ENCODE measurements around the gene CCDC54. TPM values are rescaled to one million over a fixed set of nuclear protein-coding genes. Genes with fewer than 3 reads are reported as not detected.
"Not testable (repeated sequence)": the region's sequence is repeated elsewhere in the genome, so short reads cannot be mapped to it uniquely, and the experiment has no call there.

The CCDC54 gene
- total RNA-seq (2021; fragmentation: NEBNext Ultra II Directional; extraction: Animal tissue kit (Norgen Biotek cat#: 25700)): not detected
- long read RNA-seq: 0 reads

- no peaks in the 10 kb centered on the region for H3K36me3 Mint-ChIP-seq (ENCODE audit: low read depth)
- H3K27me3 Mint-ChIP-seq (ENCODE audit: insufficient read depth): peaks cover 7% of the 10 kb centered on the region
- no peak for TF ChIP-seq CTCF (IDR thresholded peaks at IDR 0.05)
- no peak within 1 kb of the TSS for H3K27ac Mint-ChIP-seq
- DNase-seq: peak; percentile 2
- H3K9me3 Mint-ChIP-seq: no peaks in the 10 kb centered on the region
- no peak within 1 kb of the TSS for H3K4me3 Mint-ChIP-seq
- peaks cover 7% of the 10 kb centered on the region for H3K4me1 Mint-ChIP-seq (ENCODE audit: low read depth)
These were observed at the start of gene CCDC54 for GRCh38 chr3:107377151-107377550. Gene CCDC54, plus strand, starts transcription at chr3:107377439. Its CDS starts 149 bp downstream, at chr3:107377588.

- TF ChIP-seq CTCF (IDR thresholded peaks at IDR 0.05): no peak
- no peaks in the 10 kb centered on the region for H3K4me1 Mint-ChIP-seq (ENCODE audit: low read depth)
- peaks cover 21% of the 10 kb centered on the region for H3K27me3 Mint-ChIP-seq (ENCODE audit: insufficient read depth)
- no peaks in the 10 kb centered on the region for H3K36me3 Mint-ChIP-seq (ENCODE audit: low read depth)
- no peak for DNase-seq
- no peak overlapping the region for H3K4me3 Mint-ChIP-seq
- H3K9me3 Mint-ChIP-seq: no peaks in the 10 kb centered on the region
- H3K27ac Mint-ChIP-seq: no peak overlapping the region
These were observed 49.2 kb upstream of the CCDC54 start for GRCh38 chr3:107328069-107328468.

GRCh38 chr3:107329088-107329487 lies 48.2 kb upstream of the CCDC54 start:
- no peak for TF ChIP-seq CTCF (IDR thresholded peaks at IDR 0.05)
- no peak overlapping the region for H3K27ac Mint-ChIP-seq
- H3K4me3 Mint-ChIP-seq: no peak overlapping the region
- no peaks in the 10 kb centered on the region for H3K9me3 Mint-ChIP-seq
- peaks cover 21% of the 10 kb centered on the region for H3K27me3 Mint-ChIP-seq (ENCODE audit: insufficient read depth)
- no peaks in the 10 kb centered on the region for H3K4me1 Mint-ChIP-seq (ENCODE audit: low read depth)
- DNase-seq: no peak
- no peaks in the 10 kb centered on the region for H3K36me3 Mint-ChIP-seq (ENCODE audit: low read depth)

- not testable (repeated sequence) for DNase-seq; H3K4me3 Mint-ChIP-seq; H3K27ac Mint-ChIP-seq; H3K4me1 Mint-ChIP-seq (ENCODE audit: low read depth); H3K9me3 Mint-ChIP-seq; H3K36me3 Mint-ChIP-seq (ENCODE audit: low read depth); H3K27me3 Mint-ChIP-seq (ENCODE audit: insufficient read depth)
These were observed 37.5 kb upstream of the CCDC54 start for GRCh38 chr3:107339690-107340089.

- Mint-ChIP-seq H3K27ac (no peak overlapping the region), H3K4me3 (no peak overlapping the region), H3K27me3 (ENCODE audit: insufficient read depth) (peaks cover 5% of the 10 kb centered on the region), H3K9me3 (no peaks in the 10 kb centered on the region), H3K36me3 (ENCODE audit: low read depth) (no peaks in the 10 kb centered on the region), H3K4me1 (ENCODE audit: low read depth) (peaks cover 5% of the 10 kb centered on the region)
- DNase-seq: no peak
- TF ChIP-seq CTCF (IDR thresholded peaks at IDR 0.05): no peak
These were observed 32.5 kb upstream of the CCDC54 start for GRCh38 chr3:107344722-107345121.

GRCh38 chr3:107345822-107346405 lies 31.3 kb upstream of the CCDC54 start:
- H3K27me3 Mint-ChIP-seq (ENCODE audit: insufficient read depth): peaks cover 6% of the 10 kb centered on the region
- no peak for DNase-seq
- no peak overlapping the region for H3K27ac Mint-ChIP-seq
- peaks cover 5% of the 10 kb centered on the region for H3K4me1 Mint-ChIP-seq (ENCODE audit: low read depth)
- no peak for TF ChIP-seq CTCF (IDR thresholded peaks at IDR 0.05)
- H3K9me3 Mint-ChIP-seq: no peaks in the 10 kb centered on the region
- no peak overlapping the region for H3K4me3 Mint-ChIP-seq
- H3K36me3 Mint-ChIP-seq (ENCODE audit: low read depth): no peaks in the 10 kb centered on the region

Measured in HFFc6 (cell line).